ENCODE data around the gene FAM20A.

GRCh38 chr17:68612923-68613292 lies 11.7 kb upstream of the FAM20A start:
- TF ChIP-seq CTCF (conservative IDR thresholded peaks at IDR 0.05 in 1 of 2, IDR thresholded peaks at IDR 0.05 in 1 of 2; ENCODE audit: low read depth in 1 of 2, low read length in 2 of 2) (no peak), EZH2 (IDR thresholded peaks at IDR 0.05; ENCODE audit: low read length, missing control alignments) (no peak)

Data from fibroblast of lung (primary cell).